HepG2 (cell line): ENCODE measurements around the gene DYRK2. TPM values are rescaled to one million over a fixed set of nuclear protein-coding genes. Genes with fewer than 3 reads are reported as not detected.
A peak's percentile ranks its signal among the peaks of the same experiment; 100 is the strongest.

Source experiments
- ATAC-seq: fragments of 200-7000 bp; cut with Tn5 transposase; 3 replicates; pipeline ENCODE4 v1.9.1; 2020; ENCODE audit warnings: mild to moderate bottlenecking, moderate library complexity
- BruUV-seq: library from RNA; stranded (reverse); fragments of 400-500 nt; replicated peaks from 2 replicates; lab custom pipeline; 2021; lab: Mats Ljungman, UMichigan
- CTCF ChIA-PET: fragments of 300-600 bp; formaldehyde crosslinking; extraction: SDS; loops from one replicate; lab custom pipeline; 2021; ENCODE audit warnings: low total read pairs, inconsistent platforms, low intra/inter-chr PET ratio; lab: Yijun Ruan, JAX
- POLR2A ChIA-PET: fragments of 350-600 bp; sonication (Branson Sonifier 250); formaldehyde crosslinking; loops from one replicate; lab custom pipeline; 2020; ENCODE audit warnings: antibody characterized with exemption, inconsistent platforms; lab: Yijun Ruan, JAX
- DNase-seq: peaks from one replicate; pipeline ENCODE4 v3.0.0-alpha.2; 2015; ENCODE audit warnings: low spot score
- FAIRE-seq: peaks from 3 replicates; lab custom pipeline; 2011; peaks lifted over from hg19 to GRCh38; lab: Jason Lieb, UNC
- H2AFZ ChIP-seq: one replicate; pipeline ENCODE4 v1.6.1; 2011; ENCODE audit warnings: low read length, inconsistent platforms
- H3K27ac ChIP-seq: fragments of 300-600 bp; 3 replicates; pipeline ENCODE4 v1.8.0; 2011; ENCODE audit warnings: mixed run types, mild to moderate bottlenecking, mixed read lengths, low read length, inconsistent platforms; ENCODE audit not compliant: insufficient read depth; ENCODE audit errors: extremely low read length
- H3K27me3 ChIP-seq, 2 experiments: fragments of 200-600 bp in 1 of 2; 2 replicates in 1 of 2; 3 replicates in 1 of 2; pipeline versions ENCODE4 v1.6.0 to v1.8.0; 2011; ENCODE audit warnings: low read length in 2 of 2, mild to moderate bottlenecking in 2 of 2, moderate library complexity in 2 of 2, inconsistent platforms in 1 of 2; ENCODE audit not compliant: insufficient read depth in 2 of 2, control insufficient read depth in 1 of 2
- H3K36me3 ChIP-seq, 2 experiments: fragments of 200-600 bp in 1 of 2; replicated peaks in 1 of 2; 2 replicates in 1 of 2; 3 replicates in 1 of 2; pipeline versions ENCODE4 v1.5.1 to v1.8.0; 2011; ENCODE audit warnings: low read length in 2 of 2, inconsistent platforms in 1 of 2; ENCODE audit not compliant: insufficient read depth in 2 of 2, control insufficient read depth in 1 of 2
- H3K4me1 ChIP-seq: 2 replicates; pipeline ENCODE4 v1.5.1; 2012; ENCODE audit warnings: low read length, inconsistent platforms; ENCODE audit not compliant: insufficient read depth
- H3K4me2 ChIP-seq: 2 replicates; pipeline ENCODE4 v1.6.0; 2011; ENCODE audit warnings: low read depth, low read length, inconsistent platforms
- H3K4me3 ChIP-seq, 3 experiments: fragments of 200-600 bp in 1 of 3; sonication (generic), shearing (Covaris generic) in 1 of 3; replicated peaks in 1 of 3; 2 replicates each; pipeline ENCODE4 v1.5.1; 2011 to 2016; ENCODE audit warnings: low read length in 3 of 3, inconsistent platforms in 2 of 3, low read depth in 2 of 3, mild to moderate bottlenecking in 2 of 3, control low read depth in 1 of 3, mixed read lengths in 1 of 3; ENCODE audit not compliant: insufficient read depth in 1 of 3
- H3K79me2 ChIP-seq: one replicate; pipeline ENCODE4 v1.6.1; 2011; ENCODE audit warnings: low read length, inconsistent platforms; ENCODE audit not compliant: insufficient read depth
- H3K9ac ChIP-seq: 2 replicates; pipeline ENCODE4 v1.6.0; 2011; ENCODE audit warnings: mild to moderate bottlenecking, low read depth, low read length, inconsistent platforms; ENCODE audit not compliant: insufficient read depth
- H3K9me3 ChIP-seq: 2 replicates; pipeline ENCODE4 v1.5.1; 2012; ENCODE audit warnings: mild to moderate bottlenecking, low read length
- H4K20me1 ChIP-seq: 2 replicates; pipeline ENCODE4 v1.6.0; 2011; ENCODE audit warnings: inconsistent platforms, mild to moderate bottlenecking, low read length, moderate library complexity; ENCODE audit not compliant: insufficient read depth
- ATAD3A ChIP-seq: sonication (generic); formaldehyde crosslinking; IDR thresholded peaks from 2 replicates; pipeline ENCODE4 v1.4.0; 2020; ENCODE audit warnings: missing genetic modification reagents
- KAT8 ChIP-seq: IDR thresholded peaks from 2 replicates; pipeline ENCODE4 v1.6.1; 2016; ENCODE audit warnings: missing genetic modification reagents, missing compliant biosample characterization
- KDM5B ChIP-seq: sonication (generic); formaldehyde crosslinking; IDR thresholded peaks from 2 replicates; pipeline ENCODE4 v1.4.0; 2020; ENCODE audit warnings: missing genetic modification reagents, mild to moderate bottlenecking, borderline replicate concordance
- KLF6 ChIP-seq: IDR thresholded peaks from 2 replicates; pipeline ENCODE4 v1.8.0; 2016; ENCODE audit warnings: missing biosample characterization, missing genetic modification reagents
- NFYB ChIP-seq: sonication (generic); formaldehyde crosslinking; IDR thresholded peaks from 2 replicates; pipeline ENCODE4 v1.4.0; 2020; ENCODE audit warnings: missing genetic modification reagents
- RAD21 ChIP-seq: fragments of 450-650 bp; formaldehyde crosslinking; IDR thresholded peaks from 2 replicates; pipeline ENCODE4 v1.5.0; 2020; ENCODE audit warnings: mild to moderate bottlenecking
- REXO4 ChIP-seq: sonication (generic); formaldehyde crosslinking; IDR thresholded peaks from 2 replicates; pipeline ENCODE4 v1.8.0; 2022; ENCODE audit warnings: missing genetic modification reagents, mild to moderate bottlenecking, borderline replicate concordance
- SP4 ChIP-seq: sonication (generic); formaldehyde crosslinking; IDR thresholded peaks from 2 replicates; pipeline ENCODE4 v1.8.1; 2023; ENCODE audit warnings: mild to moderate bottlenecking, missing genetic modification reagents
- TBP ChIP-seq: sonication (generic); formaldehyde crosslinking; IDR thresholded peaks from 2 replicates; pipeline ENCODE4 v1.5.0; 2020; ENCODE audit warnings: missing genetic modification reagents
- YEATS4 ChIP-seq: sonication (generic); formaldehyde crosslinking; IDR thresholded peaks from 2 replicates; pipeline ENCODE4 v1.4.0; 2020; ENCODE audit warnings: missing genetic modification reagents, borderline replicate concordance
- ZFP41 ChIP-seq: sonication (generic); formaldehyde crosslinking; IDR thresholded peaks from 2 replicates; pipeline ENCODE4 v1.4.0; 2020; ENCODE audit warnings: mild to moderate bottlenecking, missing genetic modification reagents, borderline replicate concordance
- ZNF124 ChIP-seq: sonication (generic); formaldehyde crosslinking; IDR thresholded peaks from 2 replicates; pipeline ENCODE4 v1.4.0; 2020; ENCODE audit warnings: missing genetic modification reagents
- ZNF20 ChIP-seq: sonication (generic); formaldehyde crosslinking; IDR thresholded peaks from 2 replicates; pipeline ENCODE4 v1.4.0; 2020; ENCODE audit warnings: mild to moderate bottlenecking, moderate library complexity, missing genetic modification reagents
- ZNF251 ChIP-seq: sonication (generic); formaldehyde crosslinking; IDR thresholded peaks from 2 replicates; pipeline ENCODE4 v1.9.0; 2021; ENCODE audit warnings: mild to moderate bottlenecking, missing genetic modification reagents
- ZNF552 ChIP-seq: sonication (generic); formaldehyde crosslinking; IDR thresholded peaks from 2 replicates; pipeline ENCODE4 v1.9.0; 2022; ENCODE audit warnings: missing genetic modification reagents, mild to moderate bottlenecking, borderline replicate concordance
- ZNF777 ChIP-seq: sonication (generic); formaldehyde crosslinking; IDR thresholded peaks from 2 replicates; pipeline ENCODE4 v1.4.0; 2020; ENCODE audit warnings: missing genetic modification reagents
- WGBS: methylation state at CpG from one replicate; pipeline ENCODE4 v1.1.6; 2017; ENCODE audit warnings: low lambda C conversion rate; 5-methylcytosine and 5-hydroxymethylcytosine counted together
- in situ Hi-C: cut with HindIII; loops from 2 replicates; pipeline ENCODE4 v1.10.0; 2017; ENCODE audit warnings: low pct_unique_long_range_greater_than_20kb; ENCODE audit not compliant: extremely low pct_ligation_motif_present
- intact Hi-C: fragments of 100-400 bp; cut with micrococcal nuclease; formaldehyde crosslinking; loops from one replicate; pipeline ENCODE4 v1.10.0; 2022; ENCODE audit not compliant: unreplicated experiment
- polyA plus RNA-seq, 8 experiments: library from polyadenylated mRNA; depleted of rRNA in 3 of 8; stranded (reverse) in 7 of 8; unstranded in 1 of 8; fragments of >200 nt; fragmentation: Illumina TruSeq in 4 of 8; extraction: Trizol in 4 of 8; gene quantifications; 2 replicates each; pipeline versions ENCODE4 v1.2.1 to v1.2.3, GENCODE V29; 2011 to 2016; ENCODE audit warnings: low read depth in 4 of 8, missing spikeins in 1 of 8, mixed read lengths in 1 of 8; ENCODE audit not compliant: insufficient read depth in 1 of 8
- total RNA-seq, 5 experiments: library from RNA; depleted of rRNA; stranded (reverse); fragments of >200 nt; fragmentation: Illumina TruSeq; extraction: Trizol; gene quantifications; 2 replicates each; pipeline ENCODE4 v1.2.3, GENCODE V29; 2016; ENCODE audit warnings: low read depth in 1 of 5
- TF ChIP-seq, protein P1 (sequence below): sonication (generic); formaldehyde crosslinking; IDR thresholded peaks from 2 replicates; pipeline ENCODE4 v1.5.0; 2020; ENCODE audit warnings: missing genetic modification reagents
- TF ChIP-seq, protein P2 (sequence below): IDR thresholded peaks from 2 replicates; pipeline ENCODE4 v1.6.1; 2016; ENCODE audit warnings: missing biosample characterization, missing genetic modification reagents, low read depth
- TF ChIP-seq, protein P3 (sequence below): sonication (generic); formaldehyde crosslinking; IDR thresholded peaks from 2 replicates; pipeline ENCODE4 v1.4.0; 2020; ENCODE audit warnings: mild to moderate bottlenecking, low read depth, missing genetic modification reagents
- TF ChIP-seq, protein P4 (sequence below): sonication (generic); formaldehyde crosslinking; IDR thresholded peaks from 2 replicates; pipeline ENCODE4 v1.5.0; 2020; ENCODE audit warnings: missing genetic modification reagents
- TF ChIP-seq, protein P5 (sequence below): sonication (generic); formaldehyde crosslinking; IDR thresholded peaks from 2 replicates; pipeline ENCODE4 v1.5.1; 2020; ENCODE audit warnings: missing genetic modification reagents, mild to moderate bottlenecking, borderline replicate concordance

Gene DYRK2
- total and polyA plus RNA-seq, 2 of the 13 experiments (the other 11 are each of a cell fraction or from before 2014, with no cell fraction given) = 8.2 to 11.5 TPM

DNA sequence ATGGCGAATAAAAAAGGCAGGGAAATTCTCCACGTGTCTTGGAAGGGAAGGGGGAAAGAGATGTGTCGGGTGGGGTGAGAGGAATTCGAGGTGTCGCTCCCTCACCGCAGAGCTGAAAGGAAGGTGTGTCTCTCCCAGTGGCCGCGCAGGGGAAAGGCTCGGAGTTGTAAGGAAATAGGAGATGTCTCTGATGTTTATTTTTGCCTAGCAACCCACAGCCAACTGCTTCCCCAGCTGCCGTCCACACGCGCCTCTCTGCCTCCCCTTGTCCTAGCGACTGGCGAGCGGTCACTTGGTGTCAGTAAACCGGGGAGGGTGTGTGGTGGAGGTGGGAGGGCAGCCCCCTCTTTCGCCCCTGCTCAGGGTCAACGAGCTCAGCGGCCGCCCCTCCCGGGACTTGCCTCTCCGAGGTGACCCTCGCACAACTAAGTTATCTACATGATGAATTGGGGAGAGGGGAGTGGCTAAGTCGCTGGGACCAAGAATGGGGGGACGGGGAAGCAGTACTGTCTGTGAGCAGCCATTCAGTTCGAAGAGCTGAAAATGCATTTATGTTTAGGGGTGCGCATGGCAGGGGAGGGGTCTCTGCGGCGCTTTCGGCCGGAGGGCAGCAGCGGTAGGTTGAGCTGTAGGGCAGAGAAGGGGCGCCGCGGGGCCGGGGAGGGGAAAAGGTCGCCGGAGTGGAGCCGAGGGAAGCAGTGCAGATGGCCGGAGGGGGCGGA, 585 bp upstream of the DYRK2 start:
- in situ Hi-C loops = no loop called here
- H3K4me2 ChIP-seq = peak overlapping the region; percentile 99
- intact Hi-C loops = loop anchor here (1.0 to 2.0 kb wide), 2 partner anchors 63 to 100 kb away; no protein-coding TSS in a partner anchor
- peak overlapping the region; percentile 77 for H3K27ac ChIP-seq
- H4K20me1 ChIP-seq = peaks cover 8% of the 10 kb centered on the region; the same call in 1 of the 2 replicates
- DNase-seq (peak; percentile 84), FAIRE-seq (peak; percentile 56), ATAC-seq (peak; percentile 85)
- 0 out of 5 replicates have a peak, but pooled peaks cover 0 to 3% of the 10 kb centered on the region in 2 experiments for H3K27me3 ChIP-seq
- H3K9me3 ChIP-seq = no peaks in the 10 kb centered on the region
- H3K79me2 ChIP-seq = peaks cover 28% of the 10 kb centered on the region
- H3K9ac ChIP-seq = peak overlapping the region; percentile 77
- 0 out of 5 replicates have a peak, but pooled peaks cover 0 to under 1% of the 10 kb centered on the region in 2 experiments for H3K36me3 ChIP-seq
- peaks cover 32% of the 10 kb centered on the region for H3K4me1 ChIP-seq
- peak overlapping the region; percentile 33 for H2AFZ ChIP-seq
- POLR2A ChIA-PET = interaction anchor here (1.5 to 1.6 kb wide), 2 partner anchors 100 to 379 kb away, joined by 5 to 11 read pairs; partner anchors contain the start of gene CAND1
- peak overlapping the region; percentile 79 to 84 (median 84) for H3K4me3 ChIP-seq
- CTCF ChIA-PET = no interaction called here
- WGBS = under 1% methylated on average over 30 of the region's 41 CpGs
- BruUV-seq = no TSS peak
- TF ChIP-seq, protein P1, sequence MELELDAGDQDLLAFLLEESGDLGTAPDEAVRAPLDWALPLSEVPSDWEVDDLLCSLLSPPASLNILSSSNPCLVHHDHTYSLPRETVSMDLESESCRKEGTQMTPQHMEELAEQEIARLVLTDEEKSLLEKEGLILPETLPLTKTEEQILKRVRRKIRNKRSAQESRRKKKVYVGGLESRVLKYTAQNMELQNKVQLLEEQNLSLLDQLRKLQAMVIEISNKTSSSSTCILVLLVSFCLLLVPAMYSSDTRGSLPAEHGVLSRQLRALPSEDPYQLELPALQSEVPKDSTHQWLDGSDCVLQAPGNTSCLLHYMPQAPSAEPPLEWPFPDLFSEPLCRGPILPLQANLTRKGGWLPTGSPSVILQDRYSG (CRISPR knock-in tag) = no peak
- TF ChIP-seq ZNF777 (CRISPR knock-in tag) = no peak; the same call in 1 of the 2 replicates
- no peak for TF ChIP-seq ZNF251 (CRISPR knock-in tag)
- TF ChIP-seq NFYB = no peak
- TF ChIP-seq ZNF20 (CRISPR knock-in tag) = no peak
- TF ChIP-seq TBP (CRISPR knock-in tag) = no peak
- no peak for TF ChIP-seq ZNF552
- TF ChIP-seq, protein P2, sequence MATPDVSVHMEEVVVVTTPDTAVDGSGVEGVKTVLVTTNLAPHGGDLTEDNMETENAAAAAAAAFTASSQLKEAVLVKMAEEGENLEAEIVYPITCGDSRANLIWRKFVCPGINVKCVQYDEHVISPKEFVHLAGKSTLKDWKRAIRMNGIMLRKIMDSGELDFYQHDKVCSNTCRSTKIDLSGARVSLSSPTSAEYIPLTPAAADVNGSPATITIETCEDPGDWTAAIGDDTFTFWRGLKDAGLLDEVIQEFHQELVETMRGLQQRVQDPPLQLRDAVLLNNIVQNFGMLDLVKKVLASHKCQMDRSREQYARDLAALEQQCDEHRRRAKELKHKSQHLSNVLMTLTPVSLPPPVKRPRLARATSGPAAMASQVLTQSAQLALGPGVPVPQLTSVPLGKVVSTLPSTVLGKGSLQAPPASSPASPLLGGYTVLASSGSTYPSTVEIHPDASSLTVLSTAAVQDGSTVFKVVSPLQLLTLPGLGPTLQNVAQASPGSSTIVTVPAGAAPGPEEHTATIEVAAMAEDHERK = no peak
- no peak for TF ChIP-seq REXO4 (CRISPR knock-in tag)
- no peak for TF ChIP-seq ZNF124 (CRISPR knock-in tag)
- no peak for TF ChIP-seq KDM5B (CRISPR knock-in tag)
- no peak for TF ChIP-seq ATAD3A (CRISPR knock-in tag)
- TF ChIP-seq, protein P3, sequence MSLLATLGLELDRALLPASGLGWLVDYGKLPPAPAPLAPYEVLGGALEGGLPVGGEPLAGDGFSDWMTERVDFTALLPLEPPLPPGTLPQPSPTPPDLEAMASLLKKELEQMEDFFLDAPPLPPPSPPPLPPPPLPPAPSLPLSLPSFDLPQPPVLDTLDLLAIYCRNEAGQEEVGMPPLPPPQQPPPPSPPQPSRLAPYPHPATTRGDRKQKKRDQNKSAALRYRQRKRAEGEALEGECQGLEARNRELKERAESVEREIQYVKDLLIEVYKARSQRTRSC (CRISPR knock-in tag) = no peak
- TF ChIP-seq KLF6 (CRISPR knock-in tag) = no peak
- no peak for TF ChIP-seq YEATS4 (CRISPR knock-in tag)
- TF ChIP-seq, protein P4, sequence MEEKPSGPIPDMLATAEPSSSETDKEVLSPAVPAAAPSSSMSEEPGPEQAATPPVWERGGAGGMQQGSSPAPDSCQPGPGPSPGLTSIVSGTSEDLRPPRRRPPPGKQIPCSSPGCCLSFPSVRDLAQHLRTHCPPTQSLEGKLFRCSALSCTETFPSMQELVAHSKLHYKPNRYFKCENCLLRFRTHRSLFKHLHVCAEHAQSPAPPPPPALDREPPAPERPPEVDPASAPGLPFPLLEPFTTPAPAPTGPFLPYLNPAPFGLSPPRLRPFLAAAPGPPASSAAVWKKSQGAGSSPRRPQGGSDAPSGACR (CRISPR knock-in tag) = no peak
- no peak for TF ChIP-seq ZFP41 (CRISPR knock-in tag)
- TF ChIP-seq RAD21 (CRISPR knock-in tag) = no peak
- TF ChIP-seq, protein P5, sequence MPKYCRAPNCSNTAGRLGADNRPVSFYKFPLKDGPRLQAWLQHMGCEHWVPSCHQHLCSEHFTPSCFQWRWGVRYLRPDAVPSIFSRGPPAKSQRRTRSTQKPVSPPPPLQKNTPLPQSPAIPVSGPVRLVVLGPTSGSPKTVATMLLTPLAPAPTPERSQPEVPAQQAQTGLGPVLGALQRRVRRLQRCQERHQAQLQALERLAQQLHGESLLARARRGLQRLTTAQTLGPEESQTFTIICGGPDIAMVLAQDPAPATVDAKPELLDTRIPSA (CRISPR knock-in tag) = no peak; the same call in 1 of the 2 replicates
- no peak for TF ChIP-seq KAT8 (CRISPR knock-in tag)
- no peak for TF ChIP-seq SP4
